GM23248 (cell line): ENCODE data around the gene TWIST2. TPM values are rescaled to one million over a fixed set of nuclear protein-coding genes. Genes with fewer than 3 reads are reported as not detected.

Experiments used
- DNase-seq: peaks from one replicate; pipeline ENCODE4 v3.0.0-alpha.2; 2015
- H2AFZ ChIP-seq: fragments of 200-600 bp; sonication (generic); 2 replicates; pipeline ENCODE4 v1.6.1; 2016; ENCODE audit warnings: antibody characterized with exemption
- H3F3A ChIP-seq: fragments of 200-600 bp; sonication (generic); 2 replicates; pipeline ENCODE4 v1.6.1; 2016; ENCODE audit warnings: mild to moderate bottlenecking, antibody characterized with exemption, mixed run types; ENCODE audit not compliant: insufficient read depth
- H3K27ac ChIP-seq: fragments of 200-600 bp; sonication (generic); 2 replicates; pipeline ENCODE4 v1.5.1; 2016; ENCODE audit warnings: mild to moderate bottlenecking
- H3K27me3 ChIP-seq: fragments of 200-600 bp; sonication (generic); replicated peaks from 2 replicates; pipeline ENCODE4 v1.6.1; 2016; ENCODE audit warnings: mild to moderate bottlenecking; ENCODE audit not compliant: insufficient read depth
- H3K36me3 ChIP-seq: fragments of 200-600 bp; sonication (generic); 2 replicates; pipeline ENCODE4 v1.6.1; 2016; ENCODE audit warnings: low read depth, mild to moderate bottlenecking
- H3K4me1 ChIP-seq: fragments of 200-600 bp; sonication (generic); 2 replicates; pipeline ENCODE4 v1.6.1; 2016; ENCODE audit warnings: mild to moderate bottlenecking; ENCODE audit not compliant: insufficient read depth
- H3K4me2 ChIP-seq: fragments of 200-600 bp; sonication (generic); one replicate; pipeline ENCODE4 v1.6.1; 2016; ENCODE audit warnings: mild to moderate bottlenecking; ENCODE audit not compliant: unreplicated experiment
- H3K4me3 ChIP-seq: fragments of 200-600 bp; sonication (generic); 2 replicates; pipeline ENCODE4 v1.5.1; 2016; ENCODE audit warnings: mild to moderate bottlenecking
- H3K79me2 ChIP-seq: fragments of 200-600 bp; sonication (generic); 2 replicates; pipeline ENCODE4 v1.6.1; 2016; ENCODE audit warnings: mild to moderate bottlenecking; ENCODE audit not compliant: insufficient read depth
- H3K9ac ChIP-seq: fragments of 200-600 bp; sonication (generic); 2 replicates; pipeline ENCODE4 v1.6.1; 2016; ENCODE audit warnings: mild to moderate bottlenecking
- H3K9me2 ChIP-seq: fragments of 200-600 bp; sonication (generic); 2 replicates; pipeline ENCODE4 v1.6.1; 2016; ENCODE audit warnings: mixed run types, mild to moderate bottlenecking, moderate library complexity; ENCODE audit not compliant: insufficient read depth
- H3K9me3 ChIP-seq: fragments of 200-600 bp; sonication (generic); one replicate; pipeline ENCODE4 v1.6.1; 2017; ENCODE audit warnings: low read depth
- H4K20me1 ChIP-seq: fragments of 200-600 bp; sonication (generic); 2 replicates; pipeline ENCODE4 v1.6.0; 2016; ENCODE audit not compliant: insufficient read depth
- EZH2 ChIP-seq: fragments of 200-600 bp; sonication (generic); IDR thresholded peaks from 2 replicates; pipeline ENCODE4 v1.6.1; 2018; ENCODE audit warnings: antibody characterized with exemption, mild to moderate bottlenecking; ENCODE audit not compliant: insufficient read depth, poor library complexity, severe bottlenecking
- EZH2phosphoT487 ChIP-seq: fragments of 200-600 bp; sonication (generic); IDR thresholded peaks from 2 replicates; pipeline ENCODE4 v1.6.1; 2018; ENCODE audit warnings: antibody characterized with exemption, moderate library complexity, mild to moderate bottlenecking, low read depth; ENCODE audit not compliant: insufficient read depth
- WGBS, 2 experiments: methylation state at CpG; one replicate each; pipeline ENCODE4 v1.1.6; 2015 to 2017; ENCODE audit warnings: low lambda C conversion rate in 2 of 2, low coverage in 1 of 2; ENCODE audit errors: missing lambda C conversion rate in 2 of 2; 5-methylcytosine and 5-hydroxymethylcytosine counted together
- in situ Hi-C: fragments of 300-500 bp; cut with MboI; formaldehyde crosslinking; loops from 2 replicates; pipeline ENCODE4 v1.15.0; 2020
- polyA plus RNA-seq: library from polyadenylated mRNA; unstranded; fragments of >200 nt; fragmentation: Nextera tagmentation; extraction: Ambion mirVana; gene quantifications from 2 replicates; pipeline ENCODE4 v1.2.1, GENCODE V29; 2016
- total RNA-seq: library from RNA; depleted of rRNA; stranded (reverse); fragments of >200 nt; shearing (Covaris generic); gene quantifications from 2 replicates; pipeline ENCODE4 v1.2.3, GENCODE V29; 2014

TWIST2 gene
- total and polyA plus RNA-seq, 2 experiments from 2014 or later: 248 to 544 TPM

DNA sequence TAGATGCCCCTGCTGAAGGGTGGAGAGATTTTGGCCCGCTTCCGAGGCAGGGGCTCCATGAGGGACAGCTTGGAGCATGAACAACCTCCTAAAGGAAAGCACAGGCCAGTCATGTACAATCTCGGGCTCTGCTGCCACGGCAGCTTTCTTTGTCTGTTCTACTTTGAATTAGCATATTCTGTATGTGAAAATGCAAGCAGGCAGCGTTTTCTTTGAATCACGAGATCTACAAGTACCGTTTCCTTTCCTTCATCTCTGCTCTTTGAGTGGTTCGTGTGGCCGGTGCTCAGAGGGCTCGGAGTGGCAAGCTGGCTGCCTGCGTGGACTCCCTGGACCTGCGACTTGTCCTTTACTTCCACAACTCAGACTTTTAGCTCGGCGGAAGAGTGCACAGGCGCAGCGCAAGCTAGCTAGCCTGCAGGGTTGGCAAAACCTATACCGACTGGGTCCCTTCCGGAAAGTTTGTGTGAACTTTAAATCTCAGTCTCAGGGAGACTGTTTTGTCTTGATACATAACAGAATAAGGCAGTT, 6.9 kb downstream of the TWIST2 start:
- Histone ChIP-seq H4K20me1 (no peaks in the 10 kb centered on the region), H3K9me2 (no peaks in the 10 kb centered on the region), H3K79me2 (peaks cover 100% of the 10 kb centered on the region), H3F3A (peaks cover 94% of the 10 kb centered on the region), H3K4me2 (peak overlapping the region; percentile 91), H3K27ac (peak overlapping the region; percentile 96), H3K4me1 (peaks cover 51% of the 10 kb centered on the region), H2AFZ (no peak overlapping the region), H3K4me3 (peak overlapping the region; percentile 98), H3K9me3 (no peaks in the 10 kb centered on the region), H3K9ac (peak overlapping the region; percentile 97), H3K36me3 (peaks cover 65% of the 10 kb centered on the region), H3K27me3 (no peaks in the 10 kb centered on the region)
- in situ Hi-C loops: no loop called here
- 1 to 2% methylated on average over 18 of the region's 18 CpGs for WGBS, 2 experiments
- no peak for TF ChIP-seq EZH2
- TF ChIP-seq EZH2phosphoT487: no peak
- DNase-seq: peak; percentile 67

DNA sequence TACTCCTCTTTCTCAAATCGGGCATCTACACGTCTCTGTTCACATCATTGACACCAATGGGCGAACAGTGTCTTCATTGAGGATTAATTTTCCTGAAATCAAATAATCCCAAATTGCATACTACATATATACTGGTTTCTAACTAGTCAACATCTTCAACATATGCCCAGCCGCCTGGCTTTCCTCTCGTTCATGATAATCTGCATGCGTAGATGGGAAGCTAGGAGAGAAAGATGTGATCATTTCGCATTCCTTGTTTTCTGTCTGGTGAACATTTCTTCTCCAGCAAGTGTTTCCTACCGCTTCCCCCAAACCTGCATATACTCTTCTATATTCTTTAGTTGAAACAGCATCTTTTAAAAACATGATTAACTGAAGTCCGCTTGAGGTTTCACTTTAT, 7.4 kb downstream of the TWIST2 start:
- WGBS, 2 experiments: 0 to 3% methylated on average over 9 of the region's 9 CpGs
- Histone ChIP-seq H3K4me3 (peak overlapping the region; percentile 98), H3K27me3 (no peaks in the 10 kb centered on the region), H3K27ac (peak overlapping the region; percentile 96), H2AFZ (no peak overlapping the region), H3F3A (peaks cover 94% of the 10 kb centered on the region), H3K9ac (peak overlapping the region; percentile 97), H3K36me3 (peaks cover 59% of the 10 kb centered on the region), H4K20me1 (no peaks in the 10 kb centered on the region), H3K4me1 (peaks cover 56% of the 10 kb centered on the region), H3K79me2 (peaks cover 100% of the 10 kb centered on the region), H3K4me2 (peak overlapping the region; percentile 91), H3K9me2 (no peaks in the 10 kb centered on the region), H3K9me3 (no peaks in the 10 kb centered on the region)
- peak; percentile 57 for DNase-seq
- TF ChIP-seq EZH2phosphoT487 (0 out of 2 replicates have a peak, but pooled peaks have one; percentile 44), EZH2 (no peak)
- in situ Hi-C loops: no loop called here

DNA sequence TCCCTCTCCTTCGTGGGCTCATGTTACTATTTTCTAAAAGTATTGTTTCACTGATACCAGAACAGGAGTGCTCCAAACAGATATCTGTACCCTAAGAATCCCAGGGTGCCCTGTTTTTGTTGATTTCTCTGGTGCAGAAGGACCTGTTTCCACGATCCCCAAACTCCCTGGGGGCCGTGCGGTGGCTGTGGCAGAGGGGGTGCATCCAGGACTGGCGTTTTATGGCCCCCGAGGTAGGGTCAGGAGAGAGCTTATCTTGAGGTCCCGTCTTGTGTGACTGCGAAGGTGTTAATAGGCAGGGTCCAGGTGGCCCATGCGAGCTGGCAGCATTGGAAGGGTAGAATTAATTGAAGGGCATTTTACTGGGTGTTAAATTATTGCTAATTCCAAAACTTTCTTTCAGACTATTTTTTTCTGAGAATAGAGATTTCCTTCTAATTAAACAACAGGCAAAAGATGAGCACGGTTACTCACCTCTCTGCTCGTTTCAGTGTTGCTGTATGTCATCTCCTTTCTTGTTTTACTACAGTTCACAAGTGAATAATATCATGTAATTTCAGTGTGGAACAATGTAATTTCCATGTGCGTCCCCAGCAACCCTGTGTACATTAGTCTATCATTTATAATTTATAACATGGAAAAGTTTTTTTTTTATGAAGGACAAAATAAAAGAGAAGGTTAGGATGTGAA, 8.2 kb downstream of the TWIST2 start:
- H3K79me2 ChIP-seq: peaks cover 100% of the 10 kb centered on the region

DNA sequence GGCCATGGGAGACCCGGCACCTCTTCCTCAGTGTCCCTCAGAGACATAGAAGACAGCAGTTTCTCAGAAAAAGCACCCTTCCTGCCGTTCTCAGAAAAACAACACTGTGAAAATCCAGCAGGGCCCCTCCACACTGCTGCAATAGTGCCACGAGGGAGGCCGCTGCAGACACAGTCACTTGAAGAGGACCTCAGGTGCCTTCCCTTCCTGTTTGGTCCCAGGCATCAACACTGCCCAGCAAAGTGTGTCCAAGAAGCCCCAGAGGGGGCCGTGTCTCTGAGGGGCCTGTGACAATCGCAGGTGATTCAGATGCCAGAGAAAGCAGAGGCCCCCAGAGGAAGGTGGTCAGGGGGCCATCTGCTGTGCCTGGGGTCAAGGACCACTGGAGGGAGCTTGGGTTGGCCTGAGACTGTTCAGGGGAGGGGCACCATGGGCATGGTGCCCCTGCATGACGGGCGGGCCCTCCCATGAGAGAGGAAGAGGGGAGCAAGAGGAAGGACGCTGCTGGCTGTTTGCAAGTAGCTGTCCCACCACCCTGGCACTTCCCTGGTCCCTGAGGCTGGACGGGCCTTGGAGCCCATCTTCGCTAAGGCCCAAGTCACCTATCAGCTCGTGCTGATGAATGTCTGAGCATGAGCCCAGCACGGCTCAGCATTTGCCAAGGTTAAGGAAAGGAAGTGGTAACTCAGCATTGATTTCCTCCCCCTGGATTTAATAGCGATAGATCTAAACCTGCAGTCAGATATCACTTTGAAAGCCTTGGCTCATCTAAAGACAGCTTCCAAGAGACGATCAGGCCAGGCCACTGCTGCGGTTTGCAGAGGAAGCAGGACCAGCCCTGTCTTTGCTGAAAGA, 9.1 kb downstream of the TWIST2 start:
- no peaks in the 10 kb centered on the region for H4K20me1 ChIP-seq
- no peaks in the 10 kb centered on the region for H3K9me3 ChIP-seq
- TF ChIP-seq EZH2 (no peak), EZH2phosphoT487 (no peak)
- peaks cover 43% of the 10 kb centered on the region for H3K36me3 ChIP-seq
- in situ Hi-C loops: no loop called here
- no peaks in the 10 kb centered on the region for H3K9me2 ChIP-seq
- H3K4me3 ChIP-seq: peak overlapping the region; percentile 98
- no peak overlapping the region for H2AFZ ChIP-seq
- peak overlapping the region; percentile 91 for H3K4me2 ChIP-seq
- no peaks in the 10 kb centered on the region for H3K27me3 ChIP-seq
- H3K27ac ChIP-seq: peak overlapping the region; percentile 96
- H3F3A ChIP-seq: peaks cover 88% of the 10 kb centered on the region
- H3K9ac ChIP-seq: peak overlapping the region; percentile 97
- 4 to 5% methylated on average over 15 to 16 of the region's 16 CpGs for WGBS, 2 experiments
- peak; percentile 77 for DNase-seq
- peaks cover 73% of the 10 kb centered on the region for H3K4me1 ChIP-seq
- peaks cover 100% of the 10 kb centered on the region for H3K79me2 ChIP-seq

More for the DNA sequence above, 8.2 kb downstream of the TWIST2 start:
- Histone ChIP-seq H3K36me3 (peaks cover 52% of the 10 kb centered on the region), H3K9me3 (no peaks in the 10 kb centered on the region), H3K27me3 (no peaks in the 10 kb centered on the region), H2AFZ (no peak overlapping the region), H3K9me2 (no peaks in the 10 kb centered on the region), H3K9ac (peak overlapping the region; percentile 97), H4K20me1 (no peaks in the 10 kb centered on the region), H3K4me2 (peak overlapping the region; percentile 91), H3K27ac (peak overlapping the region; percentile 96), H3K4me1 (peaks cover 64% of the 10 kb centered on the region), H3F3A (peaks cover 89% of the 10 kb centered on the region), H3K4me3 (peak overlapping the region; percentile 98)
- in situ Hi-C loops: no loop called here
- DNase-seq: peak; percentile 70
- WGBS, 2 experiments: 1 to 3% methylated on average over 12 of the region's 12 CpGs
- no peak for TF ChIP-seq EZH2
- no peak for TF ChIP-seq EZH2phosphoT487
